Esophagus squamous epithelium (tissue), 4 donors: ENCODE results near the gene ZNF268.

Experiments
- POLR2A ChIP-seq, 4 donors: fragments of 450-650 bp; IDR thresholded peaks; one replicate each; pipeline ENCODE4 v1.6.1; 2017; ENCODE audit warnings: antibody characterized with exemption in 4 of 4, mild to moderate bottlenecking in 4 of 4, moderate library complexity in 3 of 4
- TF ChIP-seq, protein P1 (sequence below), 6 experiments: fragments of 450-650 bp in 4 of 6; fragments of 200-600 bp in 2 of 6; sonication (generic) in 2 of 6; IDR thresholded peaks; one replicate each; pipeline ENCODE4 v1.5.1; 2016 to 2019; ENCODE audit warnings: antibody characterized with exemption in 6 of 6, mild to moderate bottlenecking in 4 of 6, moderate library complexity in 4 of 6

DNA sequence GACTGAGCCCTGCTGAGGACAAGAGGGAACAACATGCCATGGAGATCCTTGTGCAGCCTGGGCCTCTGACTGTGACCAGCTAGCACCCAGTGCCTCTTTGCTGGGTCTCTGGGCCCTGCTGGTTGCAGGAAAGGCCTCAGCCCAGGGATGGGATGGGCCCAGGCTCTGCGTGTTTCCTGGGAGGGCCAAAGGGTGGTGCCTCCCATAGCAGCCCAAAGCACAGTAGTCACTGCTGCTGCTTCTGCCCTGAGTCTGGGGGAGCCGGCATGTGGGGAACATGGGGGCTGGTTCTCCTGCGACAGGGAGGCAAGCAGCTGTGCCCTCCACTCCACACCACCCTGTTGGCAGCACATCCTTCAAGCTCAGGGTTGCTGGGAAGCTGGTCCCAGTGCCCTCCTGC is 35.9 kb downstream of the ZNF268 start:
- TF ChIP-seq, protein P1, sequence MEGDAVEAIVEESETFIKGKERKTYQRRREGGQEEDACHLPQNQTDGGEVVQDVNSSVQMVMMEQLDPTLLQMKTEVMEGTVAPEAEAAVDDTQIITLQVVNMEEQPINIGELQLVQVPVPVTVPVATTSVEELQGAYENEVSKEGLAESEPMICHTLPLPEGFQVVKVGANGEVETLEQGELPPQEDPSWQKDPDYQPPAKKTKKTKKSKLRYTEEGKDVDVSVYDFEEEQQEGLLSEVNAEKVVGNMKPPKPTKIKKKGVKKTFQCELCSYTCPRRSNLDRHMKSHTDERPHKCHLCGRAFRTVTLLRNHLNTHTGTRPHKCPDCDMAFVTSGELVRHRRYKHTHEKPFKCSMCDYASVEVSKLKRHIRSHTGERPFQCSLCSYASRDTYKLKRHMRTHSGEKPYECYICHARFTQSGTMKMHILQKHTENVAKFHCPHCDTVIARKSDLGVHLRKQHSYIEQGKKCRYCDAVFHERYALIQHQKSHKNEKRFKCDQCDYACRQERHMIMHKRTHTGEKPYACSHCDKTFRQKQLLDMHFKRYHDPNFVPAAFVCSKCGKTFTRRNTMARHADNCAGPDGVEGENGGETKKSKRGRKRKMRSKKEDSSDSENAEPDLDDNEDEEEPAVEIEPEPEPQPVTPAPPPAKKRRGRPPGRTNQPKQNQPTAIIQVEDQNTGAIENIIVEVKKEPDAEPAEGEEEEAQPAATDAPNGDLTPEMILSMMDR (IDR thresholded peaks at IDR 0.05), result no peak
- no peak for TF ChIP-seq POLR2A (IDR thresholded peaks at IDR 0.05)
